GM18520 (cell line): ENCODE measurements around the gene GRAMD1B.

Experiments
- ATAC-seq: cut with Tn5 transposase; IDR thresholded peaks from one replicate; pipeline ENCODE4 v1.9.1; 2021; ENCODE audit not compliant: unreplicated experiment

GRAMD1B gene

GRCh38 chr11:123429913-123430720, at the start of gene GRAMD1B:
Gene GRAMD1B (plus strand): TSS chr11:123430269. CDS start chr11:123430793, 524 bp downstream.
- no peak for ATAC-seq

- ATAC-seq: no peak
These were observed 48.9 kb upstream of the GRAMD1B start for GRCh38 chr11:123381149-123381548.

GRCh38 chr11:123381817-123382554, 48.1 kb upstream of the GRAMD1B start:
- peak; percentile 59 for ATAC-seq

- no peak for ATAC-seq
These were observed 47.5 kb upstream of the GRAMD1B start for GRCh38 chr11:123382555-123383074.

GRCh38 chr11:123384116-123384515, 46.0 kb upstream of the GRAMD1B start:
- ATAC-seq: no peak

GRCh38 chr11:123386796-123387510, 43.1 kb upstream of the GRAMD1B start:
- ATAC-seq: no peak

GRCh38 chr11:123388640-123389039, 41.4 kb upstream of the GRAMD1B start:
- no peak for ATAC-seq

GRCh38 chr11:123390146-123390545, 39.9 kb upstream of the GRAMD1B start:
- no peak for ATAC-seq

- ATAC-seq: no peak
These were observed 38.3 kb upstream of the GRAMD1B start for GRCh38 chr11:123391646-123392348.

GRCh38 chr11:123392431-123392830, 37.6 kb upstream of the GRAMD1B start:
- no peak for ATAC-seq

- ATAC-seq: no peak
These were observed 37.2 kb upstream of the GRAMD1B start for GRCh38 chr11:123392844-123393243.

- no peak for ATAC-seq
These were observed 36.6 kb upstream of the GRAMD1B start for GRCh38 chr11:123393312-123393927.

- no peak for ATAC-seq
These were observed 25.4 kb upstream of the GRAMD1B start for GRCh38 chr11:123404676-123405075.

- no peak for ATAC-seq
These were observed 24.9 kb upstream of the GRAMD1B start for GRCh38 chr11:123405123-123405592.

- ATAC-seq: no peak
These were observed 23.5 kb upstream of the GRAMD1B start for GRCh38 chr11:123406441-123407129.

- no peak for ATAC-seq
These were observed 22.7 kb upstream of the GRAMD1B start for GRCh38 chr11:123407130-123407995.

- no peak for ATAC-seq
These were observed 22.0 kb upstream of the GRAMD1B start for GRCh38 chr11:123407996-123408597.
